HG02943 (cell line): ENCODE results near the gene BCAS1.
A peak's percentile ranks its signal among the peaks of the same experiment; 100 is the strongest.

ENCODE experiments used
- ATAC-seq: cut with Tn5 transposase; IDR thresholded peaks from one replicate; pipeline ENCODE4 v1.9.1; 2021; ENCODE audit warnings: mild to moderate bottlenecking, low read depth, moderate library complexity; ENCODE audit not compliant: unreplicated experiment

The BCAS1 gene

DNA sequence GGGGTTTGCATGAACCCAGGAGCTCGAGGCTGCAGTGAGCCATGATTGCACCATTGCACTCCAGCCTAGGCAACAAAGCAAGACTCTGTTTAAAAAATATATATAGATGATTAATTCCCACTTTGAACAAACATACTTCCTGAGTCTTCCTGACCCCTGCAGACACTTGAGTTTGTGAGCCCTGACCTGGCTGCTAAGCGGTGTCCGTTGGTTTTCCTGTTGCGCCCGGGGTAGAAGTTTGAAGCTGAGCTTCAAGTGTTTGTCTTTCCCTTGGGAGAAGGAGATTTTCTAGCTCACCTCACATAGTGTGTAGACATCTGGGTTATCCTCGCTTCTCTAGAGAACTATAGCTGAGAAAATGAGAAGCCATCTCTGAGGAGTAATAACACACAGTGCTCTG is 11.7 kb upstream of the BCAS1 start:
- no peak for ATAC-seq

GRCh38 chr20:54079652-54080051 is 9.3 kb upstream of the BCAS1 start:
- ATAC-seq: no peak

GRCh38 chr20:54078296-54078984 is 8.0 kb upstream of the BCAS1 start:
- ATAC-seq: peak; percentile 90

DNA sequence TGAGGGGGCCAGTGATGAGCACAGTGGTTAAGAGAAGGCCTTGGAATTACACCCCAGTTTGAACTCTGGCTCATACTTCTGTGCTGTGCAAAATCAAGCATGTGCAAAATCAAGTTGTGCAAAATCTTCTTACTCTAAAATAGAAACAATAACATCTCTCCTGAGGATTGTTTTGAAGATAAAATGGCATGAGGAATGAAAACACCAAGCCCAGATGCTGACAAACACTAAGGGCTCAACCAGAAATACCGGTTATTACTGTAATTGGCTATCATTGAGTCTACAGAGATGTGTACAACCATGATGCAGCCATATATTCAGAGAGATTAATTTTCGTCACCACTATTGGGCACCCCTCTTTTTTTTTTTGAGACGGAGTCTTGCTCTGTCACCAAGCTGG is 5.9 kb upstream of the BCAS1 start:
- no peak for ATAC-seq

- no peak for ATAC-seq
These were observed 4.9 kb upstream of the BCAS1 start for GRCh38 chr20:54075322-54075721.

- ATAC-seq: no peak
These were observed 4.1 kb upstream of the BCAS1 start for GRCh38 chr20:54074511-54074910.

- ATAC-seq: no peak
These were observed 2.9 kb upstream of the BCAS1 start for GRCh38 chr20:54073288-54073687.

GRCh38 chr20:54069501-54069971 is 858 bp downstream of the BCAS1 start:
- ATAC-seq: no peak

DNA sequence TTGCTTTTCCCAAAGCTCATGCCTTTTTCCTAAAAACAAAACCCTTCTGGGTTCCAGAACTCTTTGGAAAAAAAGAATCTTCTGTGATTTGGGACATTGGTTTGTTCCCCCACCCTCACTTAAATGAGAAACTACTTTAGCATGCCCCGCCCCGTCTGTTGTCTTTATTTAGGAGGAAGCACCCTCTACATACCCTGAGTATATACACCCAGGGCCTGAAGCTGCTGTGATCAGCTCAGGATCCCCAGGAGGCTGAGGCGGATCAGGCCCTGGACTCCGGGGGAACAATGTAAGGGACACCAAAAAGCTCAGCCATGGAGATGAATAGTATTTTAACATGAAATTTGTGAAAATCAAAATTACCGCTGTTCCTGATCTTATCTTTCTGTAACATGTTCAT is 1.4 kb downstream of the BCAS1 start:
- ATAC-seq: no peak

- ATAC-seq: no peak
These were observed 1.9 kb downstream of the BCAS1 start for GRCh38 chr20:54068495-54068894.

- peak; percentile 81 for ATAC-seq
These were observed 2.7 kb downstream of the BCAS1 start for GRCh38 chr20:54067606-54068174.

- ATAC-seq: no peak
These were observed 4.8 kb downstream of the BCAS1 start for GRCh38 chr20:54065601-54066038.

- ATAC-seq: no peak
These were observed 5.5 kb downstream of the BCAS1 start for GRCh38 chr20:54064939-54065338.

- no peak for ATAC-seq
These were observed 6.3 kb downstream of the BCAS1 start for GRCh38 chr20:54063992-54064676.

DNA sequence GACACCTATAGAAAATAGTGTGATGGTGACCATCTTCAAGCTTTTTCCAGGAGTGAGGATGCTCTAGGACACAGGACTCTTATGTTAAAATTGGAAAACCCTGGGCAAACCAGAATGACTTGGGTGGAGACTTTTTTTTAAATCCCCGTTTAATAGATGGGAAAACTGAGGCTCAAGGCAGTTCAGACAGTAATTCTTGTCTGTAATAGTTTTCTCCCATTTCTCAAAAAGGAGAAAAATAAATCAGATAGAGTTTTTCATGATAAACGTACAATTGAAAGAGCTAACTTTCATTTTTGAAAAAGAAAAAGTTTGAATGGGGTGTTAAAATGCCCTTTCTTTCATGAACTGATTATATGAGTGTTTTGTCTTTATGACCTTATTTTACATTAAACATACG is 6.8 kb downstream of the BCAS1 start:
- no peak for ATAC-seq

- no peak for ATAC-seq
These were observed 7.5 kb downstream of the BCAS1 start for GRCh38 chr20:54062812-54063280.

DNA sequence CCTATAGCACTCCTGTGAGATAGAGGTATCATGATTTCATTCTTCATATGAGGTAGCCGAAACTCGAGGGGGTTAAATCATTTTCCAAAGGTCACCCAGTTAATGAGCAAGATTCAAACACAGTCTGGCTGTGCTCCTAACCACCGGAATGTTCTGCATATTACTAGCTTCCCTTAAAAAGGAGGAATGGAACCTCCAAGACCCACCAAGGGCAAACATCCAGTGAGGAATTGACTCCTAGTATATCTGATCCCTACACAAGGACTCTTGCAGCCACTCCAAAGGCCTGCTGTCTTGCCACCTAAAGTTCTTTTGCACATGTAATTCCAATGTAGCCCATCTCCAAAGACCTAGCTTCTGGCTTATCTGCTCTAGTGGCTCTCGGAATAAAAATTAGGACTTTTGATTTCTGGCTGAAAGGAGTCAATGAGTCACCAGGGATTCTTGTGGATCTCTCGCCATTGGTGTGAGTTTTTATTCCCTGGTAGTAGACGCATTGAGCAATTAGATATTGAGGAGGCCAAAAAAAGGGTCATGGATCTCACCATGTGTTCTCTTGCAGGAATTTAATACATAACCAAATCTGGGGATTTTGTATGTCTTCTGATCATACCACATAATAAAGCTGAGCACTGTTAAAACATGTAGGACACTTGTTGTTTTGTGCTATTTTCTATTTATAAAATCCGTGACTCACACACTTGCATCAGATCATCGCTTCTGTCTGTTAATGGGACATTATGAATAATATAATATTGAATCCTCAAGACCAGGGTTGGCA is 9.1 kb downstream of the BCAS1 start:
- ATAC-seq: no peak

DNA sequence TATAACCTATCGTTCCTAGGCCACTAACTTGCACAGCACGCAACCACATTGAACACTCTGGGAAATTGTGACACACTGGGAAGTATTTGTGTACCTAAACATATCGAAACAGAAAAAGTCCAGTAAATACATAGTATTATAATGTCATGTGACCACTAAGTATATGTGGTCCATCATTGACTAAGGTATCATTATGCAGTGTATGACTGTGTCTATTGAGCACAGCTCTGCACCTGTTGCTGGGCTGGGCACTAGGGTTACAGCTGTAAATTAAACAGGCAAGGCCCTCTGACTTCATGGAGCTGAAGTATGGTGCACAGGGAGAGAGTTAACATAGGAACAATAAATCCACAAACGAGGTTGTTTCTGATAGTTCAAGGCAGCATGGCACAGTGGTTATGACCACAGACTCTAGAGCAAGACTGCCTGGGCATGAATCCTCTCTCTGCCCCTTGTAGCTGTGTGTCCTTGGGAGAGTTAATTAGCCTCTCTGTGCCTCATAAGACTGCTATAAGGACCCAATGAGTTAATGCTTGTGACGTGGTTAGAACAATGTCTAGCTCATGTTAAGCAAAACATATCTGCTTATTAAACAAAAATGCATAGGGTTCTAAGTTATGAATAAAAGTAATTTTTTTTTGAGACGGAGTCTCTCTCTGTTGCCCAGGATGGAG is 10.6 kb downstream of the BCAS1 start:
- no peak for ATAC-seq

DNA sequence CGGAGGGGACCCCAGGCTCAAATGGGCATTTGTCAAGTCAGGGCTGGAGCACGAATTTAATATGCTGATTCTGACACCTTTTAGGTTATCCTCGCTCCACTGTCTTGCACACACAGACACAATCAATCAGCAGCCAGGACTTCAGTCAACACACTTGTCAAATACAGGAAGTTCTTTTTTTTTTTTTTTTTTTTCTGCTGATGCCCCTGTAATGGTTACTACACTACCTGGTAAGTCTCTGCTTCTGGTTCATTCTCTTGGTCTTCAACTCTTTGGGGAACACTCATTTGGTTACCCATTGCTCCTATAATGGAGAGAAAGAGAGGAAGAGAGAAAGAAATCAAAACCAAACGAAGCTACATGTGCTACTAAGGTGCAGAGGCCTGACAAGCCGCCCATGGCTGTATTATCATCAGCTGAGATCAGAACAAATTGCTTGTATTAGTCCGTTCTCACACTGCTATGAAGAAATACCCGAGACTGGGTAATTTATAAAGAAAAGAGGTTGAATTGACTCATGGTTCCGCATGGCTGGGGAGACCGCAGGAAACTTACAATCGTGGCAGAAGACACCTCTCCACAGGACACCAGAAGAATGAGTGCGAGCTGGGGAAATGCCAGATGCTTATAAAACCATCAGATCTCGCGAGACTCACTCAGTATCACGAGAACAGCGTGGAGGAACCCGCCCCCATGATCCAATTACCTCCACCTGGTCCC is 11.8 kb downstream of the BCAS1 start:
- ATAC-seq: no peak
